Activated gamma-delta T cell (primary cell): ENCODE results near the gene RNLS.

Experiments used
- DNase-seq: peaks from one replicate; lab custom pipeline; 2025; lab: John Stamatoyannopoulos, UW

The RNLS gene

DNA sequence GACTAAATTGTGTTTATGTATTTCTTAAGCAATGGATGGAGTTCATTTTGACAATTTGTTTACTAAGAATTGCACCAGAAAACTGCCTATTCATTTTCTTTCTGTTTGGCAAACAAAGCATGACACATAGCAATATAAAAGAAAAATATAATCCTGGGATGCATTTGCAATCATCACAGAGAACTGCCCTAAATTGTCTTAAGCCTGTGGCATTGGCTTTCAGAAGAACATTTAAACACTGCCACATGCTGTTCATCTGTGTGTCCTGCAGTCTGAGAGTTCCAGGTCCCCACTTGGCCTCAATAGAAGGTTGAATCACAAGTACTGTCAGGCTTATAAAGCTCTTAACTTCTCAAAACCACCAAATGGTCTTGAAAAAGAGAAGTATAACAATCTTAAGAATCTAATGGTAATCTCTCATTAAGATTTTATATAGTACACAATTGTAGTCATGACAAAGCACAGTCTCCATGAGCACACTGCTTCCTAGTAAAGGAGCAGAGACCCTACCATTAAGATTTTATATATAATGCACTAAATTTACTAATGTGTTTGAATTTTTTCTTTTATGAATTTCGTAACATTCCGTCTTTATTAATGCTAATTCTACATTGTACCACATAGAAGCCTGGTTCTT is 29.9 kb downstream of the RNLS start:
- no peak for DNase-seq

DNA sequence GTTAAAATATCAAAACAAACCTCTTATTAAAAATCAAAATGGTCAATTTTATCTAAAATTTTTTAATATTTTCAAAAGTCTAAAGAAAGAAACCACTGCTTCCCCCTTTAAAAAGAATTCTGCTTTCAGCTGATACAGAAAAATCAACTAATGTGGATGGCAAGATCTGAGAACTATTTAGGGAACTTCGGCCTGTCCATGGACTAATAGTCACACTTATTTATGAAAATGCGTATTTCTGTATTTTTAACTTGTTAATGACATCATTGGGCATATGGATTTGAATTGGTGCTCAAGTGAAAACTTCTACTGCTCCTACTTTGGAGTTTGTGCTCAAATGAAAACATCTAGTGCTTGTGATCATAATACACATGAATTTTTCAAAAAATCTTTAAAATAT is 31.9 kb downstream of the RNLS start:
- DNase-seq, result no peak

DNA sequence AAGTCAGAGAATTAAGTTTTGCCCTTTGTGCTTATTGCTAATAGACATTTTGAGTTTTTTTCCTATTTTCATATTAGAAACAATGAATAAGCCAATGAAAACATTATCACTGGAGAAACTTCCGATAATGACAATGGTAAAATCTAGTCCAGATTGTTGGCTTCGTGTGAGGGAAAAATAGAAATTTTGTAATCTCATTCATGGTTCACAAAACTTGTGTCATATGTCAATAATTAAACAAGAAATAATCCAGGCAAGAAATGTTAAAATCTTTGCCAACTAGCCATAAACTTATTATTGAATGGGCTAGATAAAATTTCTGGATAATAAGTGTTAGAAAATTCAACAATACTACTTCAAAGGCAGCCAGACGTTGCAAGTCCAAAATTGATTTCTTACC is 36.6 kb downstream of the RNLS start:
- DNase-seq, result no peak

DNA sequence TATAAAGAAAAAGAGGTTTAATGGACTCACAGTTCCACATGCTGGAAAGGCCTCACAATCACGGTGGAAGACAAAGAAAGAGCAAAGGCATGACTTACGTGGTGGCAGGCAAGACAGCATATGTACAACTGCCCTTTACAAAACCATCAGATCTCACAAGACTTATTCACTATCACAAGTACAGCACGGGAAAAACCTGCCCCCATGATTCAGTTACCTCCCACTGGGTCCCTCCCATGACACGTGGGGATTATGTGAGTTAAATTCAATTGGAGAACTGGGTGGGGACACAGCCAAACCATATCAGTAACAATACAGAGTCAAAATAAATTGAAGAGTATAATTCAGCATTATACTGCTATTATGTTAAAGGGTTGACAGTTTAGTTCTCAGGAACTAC is 37.8 kb downstream of the RNLS start:
- no peak for DNase-seq

DNA sequence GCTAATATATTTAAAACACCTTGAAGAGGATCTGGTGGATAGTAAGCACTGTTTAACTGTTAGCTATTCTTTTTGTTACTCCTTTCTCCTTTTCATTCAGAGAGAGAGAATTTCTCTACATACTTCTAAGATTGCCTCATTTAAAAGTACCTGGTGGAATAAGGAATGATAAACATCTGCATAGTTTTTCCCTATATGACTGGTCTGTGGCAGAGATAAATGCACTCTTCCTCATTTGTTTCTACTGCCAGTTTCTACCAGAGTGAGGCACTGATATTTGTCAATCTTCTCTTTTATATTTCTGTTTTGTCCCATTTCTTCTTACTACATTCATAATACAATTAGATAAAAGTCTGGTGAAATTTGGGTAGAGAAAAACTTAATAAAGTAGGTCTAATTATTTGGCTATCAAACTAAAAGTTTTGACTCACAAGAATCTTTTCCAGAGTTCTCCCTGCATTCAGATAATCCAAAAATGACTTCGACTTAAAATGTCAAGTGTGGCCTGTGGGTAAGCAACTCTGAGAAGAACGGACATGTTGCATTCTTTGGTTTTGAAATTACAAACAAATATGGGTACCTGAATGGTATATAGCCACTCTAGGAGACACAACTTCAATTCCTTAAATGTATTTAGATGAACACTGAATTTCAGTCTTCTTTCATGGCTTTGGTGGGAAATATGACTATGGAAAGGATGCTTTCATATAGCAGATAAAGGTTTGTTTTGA is 38.8 kb downstream of the RNLS start:
- no peak for DNase-seq

DNA sequence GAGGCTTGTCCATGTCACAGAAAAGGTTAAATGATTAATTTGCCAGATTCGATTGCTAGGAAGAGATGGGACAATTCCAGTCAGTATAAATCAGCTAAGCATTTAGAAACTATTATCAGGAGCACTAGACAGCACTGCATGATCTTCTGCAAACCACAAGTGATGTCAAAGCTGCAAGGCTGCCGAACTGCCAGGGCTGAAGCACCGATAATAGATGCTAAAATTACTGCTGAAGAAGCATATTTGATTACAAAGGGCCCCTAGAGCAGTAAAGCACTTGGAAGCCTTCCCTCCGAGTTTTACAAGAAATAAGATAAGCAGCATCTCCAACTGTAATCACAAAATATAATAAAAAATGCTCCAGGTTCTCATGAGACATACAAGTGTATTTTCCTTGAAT is 40.6 kb downstream of the RNLS start:
- DNase-seq, result no peak

DNA sequence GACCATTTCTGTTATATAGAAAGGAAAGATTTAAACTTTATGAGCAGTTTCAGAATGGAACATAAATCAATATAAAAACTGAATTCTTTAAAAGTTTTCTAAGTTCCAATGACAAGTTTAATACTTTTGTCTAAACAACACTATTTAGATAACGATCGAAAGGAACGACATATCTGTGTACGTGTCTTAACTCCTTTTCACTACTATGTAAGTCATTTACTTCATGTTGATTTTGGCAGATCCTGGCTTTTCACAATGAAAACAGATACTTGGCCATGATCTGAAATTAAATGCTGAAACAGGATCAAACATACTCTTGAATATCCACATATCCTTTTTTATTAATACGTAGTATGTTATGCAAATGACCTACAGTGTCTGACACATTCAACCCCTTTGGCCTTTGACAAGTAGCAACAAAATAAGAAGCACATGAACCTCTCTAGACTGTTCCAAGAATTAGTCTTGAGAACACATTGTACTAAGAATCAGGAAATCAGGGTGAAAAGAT is 41.9 kb downstream of the RNLS start:
- no peak for DNase-seq

DNA sequence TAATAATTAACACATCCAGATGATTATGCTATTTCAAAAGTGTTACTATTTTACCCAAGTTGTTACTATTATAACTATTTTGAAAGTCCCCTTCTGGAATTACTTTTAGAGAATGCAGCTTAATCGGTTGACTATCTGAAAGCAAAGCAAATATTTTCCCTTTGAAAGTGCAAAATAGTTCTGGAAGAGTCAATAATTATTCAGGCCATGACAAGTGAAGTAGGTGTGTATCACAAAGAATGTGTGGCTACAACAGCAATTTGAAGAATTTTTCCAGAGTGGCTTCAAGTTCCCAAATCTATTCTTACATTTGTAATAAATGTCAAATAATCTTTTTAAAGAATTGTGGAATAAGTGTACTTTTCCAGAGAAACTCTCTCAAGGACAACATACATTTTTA is 42.8 kb downstream of the RNLS start:
- DNase-seq, result no peak

DNA sequence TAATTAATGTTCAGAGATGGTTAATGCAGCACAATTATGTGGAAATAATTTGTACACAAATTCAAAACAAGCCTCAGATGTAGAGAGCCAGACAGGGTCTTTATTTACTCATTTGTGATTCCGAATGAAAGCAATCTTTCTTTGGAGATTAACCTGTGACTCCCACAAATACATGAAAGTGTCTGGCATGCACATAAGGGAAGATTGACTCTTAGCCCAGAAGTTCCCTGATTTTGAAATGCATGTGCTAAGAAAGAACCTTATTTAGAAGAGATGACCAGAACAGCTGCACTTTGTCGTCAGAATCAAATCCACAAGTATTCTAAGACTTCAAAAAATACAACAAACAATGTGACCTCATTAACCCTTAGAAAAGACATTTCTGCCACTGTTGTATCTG is 45.1 kb downstream of the RNLS start:
- no peak for DNase-seq

DNA sequence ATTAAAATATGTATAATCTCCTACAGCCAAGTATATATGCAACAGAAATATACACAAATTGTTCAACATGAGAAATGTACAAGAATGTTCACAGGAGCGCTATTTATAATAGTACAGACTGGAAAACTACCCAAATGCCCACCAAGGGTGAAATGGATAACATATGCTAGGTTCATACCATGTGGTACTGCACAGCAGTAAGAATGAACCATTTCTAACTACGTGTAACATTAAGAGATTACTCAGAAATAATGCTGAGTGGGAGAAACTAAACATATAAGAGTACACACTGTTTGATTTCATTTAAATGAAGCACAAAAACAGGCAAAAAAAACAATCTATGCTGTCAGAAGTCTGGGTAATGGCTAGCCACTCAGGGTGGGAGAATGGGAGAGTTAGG is 45.8 kb downstream of the RNLS start:
- DNase-seq, result no peak

DNA sequence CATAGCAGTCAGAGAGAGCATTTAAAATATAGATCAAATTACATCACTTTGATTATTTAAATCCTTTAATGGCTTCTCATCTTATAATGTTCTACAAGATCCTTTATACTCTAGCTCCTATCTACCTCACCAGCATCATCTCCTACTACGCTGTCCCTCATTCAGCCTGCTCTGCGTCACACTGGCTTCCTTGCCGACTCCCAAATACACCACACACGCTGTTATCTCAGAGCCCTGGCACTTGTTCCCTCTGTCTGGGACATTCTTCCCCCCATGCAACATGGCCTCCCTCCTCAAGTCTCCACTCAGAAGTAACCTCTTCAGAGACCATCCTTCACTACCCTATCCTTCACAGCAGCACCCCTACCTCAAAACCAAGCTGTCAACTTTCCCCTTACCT is 46.7 kb downstream of the RNLS start:
- no peak for DNase-seq

DNA sequence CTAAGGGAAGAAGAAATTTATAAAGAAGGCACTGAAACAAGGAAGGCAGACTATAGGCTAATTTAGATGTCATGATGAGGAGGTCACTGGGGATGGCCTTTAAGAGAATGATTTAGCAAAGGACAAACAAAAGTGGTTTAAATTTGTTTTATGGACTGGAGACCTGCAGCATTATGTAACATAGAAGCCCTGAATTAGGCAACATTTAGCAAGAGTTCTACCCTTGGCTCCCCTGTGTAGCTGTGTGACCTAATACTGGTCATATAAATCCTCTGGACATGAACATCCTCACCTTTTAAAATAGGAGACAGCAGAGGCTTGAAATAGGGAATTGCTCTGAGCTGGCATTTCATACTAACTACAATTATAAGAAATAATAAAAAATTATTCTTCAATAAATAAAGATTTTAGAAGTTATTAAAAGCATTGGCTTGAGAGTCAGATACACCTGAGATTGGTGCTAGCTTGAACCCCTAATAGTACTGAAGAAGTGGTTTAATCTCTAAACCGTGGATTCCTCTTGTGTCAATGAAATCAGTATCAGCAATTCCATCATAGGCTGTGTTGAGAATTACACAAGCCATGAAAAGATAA is 48.9 kb downstream of the RNLS start:
- no peak for DNase-seq

DNA sequence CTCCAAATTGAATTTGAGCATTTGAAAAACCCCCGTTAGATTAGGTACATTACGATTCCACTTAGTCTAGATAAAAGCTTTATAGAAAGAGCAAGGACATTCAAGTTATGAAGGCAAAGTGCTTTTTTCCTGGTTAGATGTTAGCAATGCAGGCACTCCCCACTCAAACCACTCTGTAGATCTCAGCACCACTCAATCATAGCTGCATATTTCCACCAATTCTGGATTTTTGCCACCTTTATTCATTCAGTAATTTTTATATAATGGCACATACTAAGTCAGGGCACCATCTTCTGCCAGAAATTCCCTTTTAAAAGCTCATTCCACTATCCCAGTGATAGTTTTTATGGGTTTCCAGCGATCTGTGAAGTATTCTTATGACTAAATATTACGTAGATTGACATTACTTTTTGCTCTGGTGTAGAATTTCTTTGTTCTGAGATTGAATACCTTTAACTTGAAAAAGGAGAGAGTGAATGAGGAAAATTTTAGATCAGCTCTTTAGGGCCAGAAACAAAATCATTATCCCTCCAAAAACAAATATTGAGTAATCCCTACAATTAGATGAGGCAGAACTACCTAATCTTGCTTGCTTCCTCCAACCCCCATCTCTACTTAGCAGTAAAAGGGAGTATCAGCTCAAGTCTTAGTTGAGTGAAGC is 51.6 kb downstream of the RNLS start:
- no peak for DNase-seq

DNA sequence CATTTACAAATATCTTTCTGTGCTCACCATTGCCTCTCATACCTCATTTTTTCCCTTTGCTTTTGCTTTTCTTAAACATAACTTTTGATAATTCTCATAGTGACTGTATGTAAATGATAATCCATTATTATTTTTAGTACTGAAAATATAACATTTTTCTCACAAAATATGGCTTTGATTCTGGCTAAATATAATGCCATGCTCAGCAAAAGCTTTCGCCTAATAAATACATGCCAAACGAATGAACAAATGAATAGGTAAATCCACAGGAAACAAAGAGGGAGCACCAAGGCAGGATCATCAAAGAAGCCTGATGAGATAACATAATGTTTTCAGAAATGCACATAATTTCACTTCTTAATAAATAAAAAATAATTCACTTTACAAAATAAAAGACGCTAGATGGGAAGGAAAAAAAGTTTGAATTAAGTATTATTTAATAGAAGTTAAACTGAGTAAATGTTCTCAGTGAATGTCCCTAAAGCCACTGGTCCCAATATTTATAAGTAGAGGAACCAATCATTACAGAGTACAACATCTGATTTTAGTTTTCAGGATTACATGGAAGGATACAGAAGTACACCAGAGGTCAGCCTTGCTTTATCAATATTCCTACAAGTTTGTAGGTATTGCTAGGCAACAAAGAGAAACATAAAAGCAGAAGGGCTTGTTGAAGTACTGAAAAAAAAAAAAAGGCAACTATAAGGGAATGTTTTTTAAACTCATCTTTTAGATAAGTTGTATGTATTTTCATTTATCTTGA is 52.3 kb downstream of the RNLS start:
- DNase-seq, result no peak

DNA sequence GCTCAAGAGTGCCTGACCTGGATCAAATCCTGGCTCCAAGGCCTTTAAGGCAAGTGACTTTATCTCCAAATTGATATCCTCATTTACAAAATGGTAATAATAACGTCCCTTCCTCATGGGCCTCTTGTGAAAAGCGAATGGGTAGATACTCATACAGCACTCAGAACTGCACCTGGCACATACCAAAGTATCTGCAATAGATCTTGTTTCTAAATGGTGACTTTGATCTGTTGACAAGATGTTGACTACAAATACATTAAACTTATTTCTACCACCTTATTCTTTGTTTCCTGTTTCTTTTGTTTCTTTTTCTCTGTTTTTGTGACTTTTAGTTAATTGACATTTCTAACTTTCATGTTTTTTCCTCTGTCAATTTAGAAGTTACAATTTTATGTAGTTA is 53.0 kb downstream of the RNLS start:
- DNase-seq, result no peak

DNA sequence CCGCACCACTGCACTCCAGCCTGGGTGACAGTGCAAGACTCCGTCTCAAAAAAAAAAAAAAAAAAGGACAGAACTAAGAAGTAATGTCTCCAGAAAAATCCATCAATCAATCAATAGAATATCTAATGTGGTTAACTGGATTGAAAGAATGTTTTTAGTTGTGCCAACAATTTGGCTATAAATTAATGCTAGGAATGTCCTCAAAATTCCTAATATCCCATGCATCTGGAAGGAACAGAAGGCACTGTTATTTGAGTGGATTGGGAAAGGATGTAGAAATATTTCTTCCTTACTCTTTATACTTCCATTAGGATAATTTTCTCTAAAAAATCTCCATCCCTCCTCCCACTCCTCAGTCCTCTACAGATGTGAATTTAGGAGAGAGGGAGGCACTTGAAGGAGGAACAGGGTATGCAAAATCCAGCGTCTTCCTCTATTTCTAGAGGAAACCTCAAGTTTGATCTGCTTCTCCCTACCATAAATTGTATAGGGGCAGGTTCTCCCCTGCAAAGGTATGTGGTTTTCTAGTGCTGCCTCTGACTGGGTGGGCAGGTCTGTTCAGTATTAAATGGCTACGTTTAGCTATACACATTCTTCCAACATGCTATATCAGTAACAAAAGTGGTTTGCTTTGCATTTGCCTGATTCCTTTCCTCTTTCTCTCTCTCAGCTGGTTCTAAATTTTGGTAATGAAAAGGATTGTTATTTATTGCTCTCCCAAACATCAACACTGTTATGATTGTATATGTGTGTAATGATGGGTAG is 54.1 kb downstream of the RNLS start:
- DNase-seq, result no peak

DNA sequence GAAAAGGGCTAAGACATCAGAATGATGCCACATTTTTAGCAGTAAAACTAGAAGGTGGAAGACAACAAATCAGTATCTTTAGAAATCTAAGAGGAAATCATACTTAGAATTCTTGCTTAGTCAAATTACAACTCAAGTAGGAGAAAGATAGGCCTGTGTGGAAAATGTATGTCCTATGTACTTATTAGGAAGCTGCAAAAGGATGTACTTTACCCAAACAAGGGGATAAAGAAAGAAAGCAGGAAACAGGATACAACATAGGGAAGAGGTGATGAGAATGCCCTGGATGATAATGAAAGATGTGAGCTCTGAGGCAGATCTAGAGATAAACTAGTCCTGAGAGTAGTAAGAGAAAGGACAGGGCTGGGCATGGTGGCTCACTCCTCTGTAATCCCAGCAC is 54.9 kb downstream of the RNLS start:
- no peak for DNase-seq

DNA sequence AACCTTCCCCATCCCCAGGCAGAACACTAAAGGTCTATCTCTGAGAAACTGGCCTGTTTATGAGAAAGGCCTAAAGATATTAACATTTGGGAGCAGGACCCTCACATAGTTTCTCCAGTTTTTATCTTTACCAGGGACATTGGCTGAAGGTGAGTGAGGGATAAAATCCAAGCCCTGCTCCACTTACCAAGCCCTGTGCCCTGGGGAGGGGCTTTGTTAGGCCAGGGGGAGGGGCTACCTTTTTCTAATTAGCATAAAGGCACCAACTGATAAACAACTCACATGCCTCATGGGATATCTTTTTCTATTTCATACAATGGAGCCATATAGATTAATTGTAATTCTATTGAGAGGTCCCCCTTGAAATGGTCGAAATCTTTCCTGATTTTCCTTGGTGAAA is 55.9 kb downstream of the RNLS start:
- no peak for DNase-seq

DNA sequence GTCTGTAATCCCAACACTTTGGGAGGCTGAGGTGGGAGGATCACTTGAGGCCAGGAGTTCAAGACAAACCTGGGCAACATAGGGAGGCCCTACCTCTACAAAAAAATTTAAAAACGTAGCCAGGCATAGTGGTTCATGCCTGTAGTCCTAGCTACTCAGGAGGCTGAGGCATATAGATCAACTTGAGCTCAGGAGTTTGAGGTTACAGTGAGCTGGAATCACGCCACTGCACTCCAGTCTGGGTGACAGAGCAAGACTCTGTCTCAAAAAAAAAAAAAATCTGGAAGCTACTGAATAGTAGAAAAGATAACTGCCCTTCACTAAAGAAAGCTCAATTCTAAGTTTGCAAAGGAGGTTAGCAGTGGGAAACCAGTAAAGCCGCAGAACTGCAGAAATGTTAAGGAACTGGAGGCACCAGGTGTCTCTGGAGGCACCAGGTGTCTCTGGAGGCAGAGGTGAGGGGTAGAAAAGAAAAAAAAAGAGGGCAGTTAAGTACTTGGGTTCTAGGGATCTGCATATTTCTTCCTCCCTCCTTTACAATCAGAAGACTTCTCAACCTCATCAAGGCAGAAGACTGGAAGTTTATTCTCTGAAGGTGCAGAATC is 56.5 kb downstream of the RNLS start:
- DNase-seq, result no peak

DNA sequence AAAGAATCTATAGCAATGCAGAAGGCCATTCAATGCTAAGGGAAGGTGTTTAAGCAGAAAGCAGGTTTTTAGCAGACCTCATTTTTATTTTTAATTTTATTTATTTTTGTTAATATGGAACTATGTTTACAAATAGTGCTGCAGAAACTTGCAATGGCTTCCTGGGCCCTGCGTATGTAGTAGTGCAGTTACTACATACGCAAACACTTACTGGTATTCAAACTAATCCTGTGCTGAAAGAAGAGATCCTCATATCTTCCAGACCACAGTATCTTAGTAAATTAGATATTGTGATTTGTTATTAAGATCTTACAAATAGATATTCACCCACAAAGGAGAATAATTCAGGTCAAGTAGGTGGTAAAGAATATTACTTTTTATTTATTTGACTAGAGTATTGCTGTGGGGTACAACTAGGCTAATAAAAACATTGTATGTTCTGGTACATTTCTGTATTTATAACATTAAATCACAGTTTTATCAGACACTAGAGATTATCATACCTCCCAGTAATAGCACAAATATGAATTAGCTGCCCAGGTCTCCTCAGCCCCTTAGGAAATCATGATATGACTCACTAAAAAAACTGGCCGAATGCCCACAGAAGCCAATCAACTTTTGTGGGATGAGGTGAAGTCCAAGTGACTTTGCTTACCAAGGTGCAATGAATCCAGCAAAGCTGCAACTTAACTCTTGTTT is 57.6 kb downstream of the RNLS start:
- no peak for DNase-seq
